GM12801 (cell line): Measurements from ENCODE around the gene CTU2.

Experiments
- CTCF ChIP-seq: IDR thresholded peaks from one replicate; pipeline ENCODE4 v1.5.1; 2011; ENCODE audit warnings: control low read depth; ENCODE audit not compliant: insufficient read length; ENCODE audit errors: extremely low read depth

The CTU2 gene

GRCh38 chr16:88736496-88736895 lies 30.2 kb downstream of the CTU2 start:
- no peak for TF ChIP-seq CTCF

GRCh38 chr16:88737298-88738150 lies 31.2 kb downstream of the CTU2 start:
- TF ChIP-seq CTCF, result no peak

GRCh38 chr16:88738151-88739084 lies 32.1 kb downstream of the CTU2 start:
- TF ChIP-seq CTCF, result no peak

- no peak for TF ChIP-seq CTCF
Observed at GRCh38 chr16:88739139-88739976, 33.1 kb downstream of the CTU2 start.

- no peak for TF ChIP-seq CTCF
Observed at GRCh38 chr16:88739977-88740726, 33.8 kb downstream of the CTU2 start.

GRCh38 chr16:88740727-88741055 lies 34.4 kb downstream of the CTU2 start:
- TF ChIP-seq CTCF, result no peak
